RWPE1 (cell line): ENCODE data around the gene AKT3.
A peak's percentile ranks its signal among the peaks of the same experiment; 100 is the strongest.

Experiments used
- CTCF ChIA-PET: fragments of 350-600 bp; sonication (Branson Sonifier 250); formaldehyde crosslinking; extraction: SDS; loops from one replicate; lab custom pipeline; 2021; lab: Yijun Ruan, JAX
- POLR2A ChIA-PET: fragments of 400-600 bp; formaldehyde crosslinking; extraction: SDS; loops from one replicate; lab custom pipeline; 2020; ENCODE audit warnings: antibody characterized with exemption; ENCODE audit not compliant: low non-redundant PET; lab: Yijun Ruan, JAX
- DNase-seq: peaks from one replicate; pipeline ENCODE4 v3.0.0; 2012; ENCODE audit warnings: low spot score
- H3K27ac ChIP-seq: fragments of 450-650 bp; 2 replicates; pipeline ENCODE4 v1.5.1; 2017
- TF ChIP-seq, protein P1 (sequence below): fragments of 450-650 bp; conservative IDR thresholded peaks from 2 replicates; pipeline ENCODE4 v1.5.1; 2017; ENCODE audit warnings: low read depth, mild to moderate bottlenecking

The AKT3 gene

DNA sequence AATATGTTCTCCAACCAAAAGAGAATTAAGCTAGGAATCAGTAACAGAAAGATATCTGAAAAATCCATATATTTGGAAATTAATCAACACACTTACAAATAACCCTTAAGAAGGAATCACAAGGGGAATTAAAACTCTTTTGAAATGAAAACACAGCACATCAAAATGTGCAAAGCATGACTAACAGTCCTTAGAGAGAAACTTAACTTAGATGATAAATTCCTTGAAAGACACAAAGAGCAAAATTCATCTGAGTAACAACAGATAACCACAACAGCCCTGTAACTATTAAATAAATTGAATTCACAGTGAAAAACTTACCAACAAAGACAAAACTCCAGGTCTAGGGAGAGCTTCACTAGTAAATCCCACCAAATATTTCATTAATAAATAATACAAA lies 310.4 kb downstream of the AKT3 start:
- no peak overlapping the region for H3K27ac ChIP-seq
- ChIA-PET CTCF (no interaction called here), POLR2A (no interaction called here)
- TF ChIP-seq, protein P1, sequence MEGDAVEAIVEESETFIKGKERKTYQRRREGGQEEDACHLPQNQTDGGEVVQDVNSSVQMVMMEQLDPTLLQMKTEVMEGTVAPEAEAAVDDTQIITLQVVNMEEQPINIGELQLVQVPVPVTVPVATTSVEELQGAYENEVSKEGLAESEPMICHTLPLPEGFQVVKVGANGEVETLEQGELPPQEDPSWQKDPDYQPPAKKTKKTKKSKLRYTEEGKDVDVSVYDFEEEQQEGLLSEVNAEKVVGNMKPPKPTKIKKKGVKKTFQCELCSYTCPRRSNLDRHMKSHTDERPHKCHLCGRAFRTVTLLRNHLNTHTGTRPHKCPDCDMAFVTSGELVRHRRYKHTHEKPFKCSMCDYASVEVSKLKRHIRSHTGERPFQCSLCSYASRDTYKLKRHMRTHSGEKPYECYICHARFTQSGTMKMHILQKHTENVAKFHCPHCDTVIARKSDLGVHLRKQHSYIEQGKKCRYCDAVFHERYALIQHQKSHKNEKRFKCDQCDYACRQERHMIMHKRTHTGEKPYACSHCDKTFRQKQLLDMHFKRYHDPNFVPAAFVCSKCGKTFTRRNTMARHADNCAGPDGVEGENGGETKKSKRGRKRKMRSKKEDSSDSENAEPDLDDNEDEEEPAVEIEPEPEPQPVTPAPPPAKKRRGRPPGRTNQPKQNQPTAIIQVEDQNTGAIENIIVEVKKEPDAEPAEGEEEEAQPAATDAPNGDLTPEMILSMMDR = no peak
- DNase-seq = no peak

GRCh38 chr1:243535014-243535413 lies 315.0 kb downstream of the AKT3 start:
- CTCF ChIA-PET = interaction anchor here (0.6 to 0.7 kb wide), 3 partner anchors 34 to 841 kb away, joined by 3 read pairs; no protein-coding TSS in a partner anchor
- DNase-seq = no peak
- H3K27ac ChIP-seq = no peak overlapping the region
- TF ChIP-seq, protein P1 = no peak
- POLR2A ChIA-PET = no interaction called here

DNA sequence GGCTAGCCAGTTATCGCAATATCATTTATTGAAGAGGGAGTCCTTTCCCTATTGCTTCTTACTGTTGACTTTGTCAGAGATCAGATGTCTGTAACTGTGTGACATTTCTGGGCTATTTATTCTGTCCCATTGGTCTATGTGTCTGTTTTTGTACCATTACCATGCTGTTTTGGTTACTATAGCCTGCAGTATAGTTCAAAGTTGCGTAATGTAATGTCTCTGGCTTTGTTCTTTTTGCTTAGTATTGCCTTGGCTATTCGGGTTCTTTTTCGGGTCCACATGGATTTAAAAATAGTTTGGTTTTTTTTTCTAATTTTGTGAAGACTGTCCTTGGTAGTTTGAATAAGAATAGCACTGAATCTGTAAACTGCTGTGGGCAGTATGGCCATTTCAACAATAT lies 320.5 kb downstream of the AKT3 start:
- TF ChIP-seq, protein P1 = no peak
- CTCF ChIA-PET = no interaction called here
- POLR2A ChIA-PET = no interaction called here
- no peak overlapping the region for H3K27ac ChIP-seq
- no peak for DNase-seq

DNA sequence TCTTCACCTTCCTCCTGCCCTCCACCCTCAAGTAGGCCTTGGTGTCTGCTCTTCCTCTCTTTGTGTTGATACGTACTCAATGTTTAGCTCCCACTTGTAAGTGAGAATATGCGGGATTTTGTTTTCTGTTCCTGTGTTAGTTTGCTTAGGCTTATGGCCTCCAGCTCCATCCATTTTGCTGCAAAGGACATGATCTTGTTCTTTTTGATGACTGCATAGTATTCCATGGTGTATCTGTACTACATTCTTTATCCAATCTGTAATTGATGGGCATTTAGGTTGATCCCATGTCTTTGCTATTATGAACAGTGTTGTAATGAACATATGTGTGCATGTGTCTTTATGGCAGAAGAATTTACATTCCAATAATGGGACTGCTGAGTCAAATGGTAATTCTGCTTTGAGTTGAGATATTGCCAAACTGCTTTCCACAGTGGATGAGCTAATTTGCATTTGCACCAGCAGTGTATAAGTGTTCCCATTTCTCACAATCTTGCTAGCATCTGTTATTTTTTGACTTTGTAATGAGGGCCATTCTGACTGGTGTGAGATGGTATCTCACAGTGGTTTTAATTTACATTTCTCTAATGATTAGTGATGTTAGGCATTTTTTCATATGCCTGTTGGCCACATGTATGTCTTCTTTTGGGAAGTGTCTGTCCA lies 321.5 kb downstream of the AKT3 start:
- CTCF ChIA-PET = no interaction called here
- TF ChIP-seq, protein P1 = no peak
- no peak overlapping the region for H3K27ac ChIP-seq
- POLR2A ChIA-PET = no interaction called here
- no peak for DNase-seq

- H3K27ac ChIP-seq = no peak overlapping the region
- POLR2A ChIA-PET = no interaction called here
- CTCF ChIA-PET = interaction anchor here (0.6 kb wide), 1 partner anchor 10 kb away, joined by 3 read pairs; no protein-coding TSS in a partner anchor
- no peak for DNase-seq
- TF ChIP-seq, protein P1 = no peak
Observed at GRCh38 chr1:243526180-243526579, 323.9 kb downstream of the AKT3 start.

DNA sequence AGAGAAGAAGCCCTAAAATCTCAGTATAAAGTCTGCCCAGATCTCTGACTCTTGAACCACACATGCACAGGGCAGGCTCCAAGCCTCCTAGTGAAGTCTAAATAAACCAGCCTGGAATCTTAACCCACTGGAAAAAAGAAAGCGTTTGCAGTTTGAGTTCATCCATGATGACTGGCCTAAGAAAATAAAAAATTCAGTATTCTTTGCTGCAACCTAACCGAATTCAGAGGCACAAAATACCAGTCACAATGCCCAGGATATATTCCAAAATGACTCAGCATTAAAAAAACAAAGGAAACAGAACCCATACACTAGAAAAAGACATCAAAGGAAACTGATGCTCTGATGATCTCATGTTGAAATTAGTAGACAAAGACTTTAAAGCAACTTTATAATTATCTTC lies 325.0 kb downstream of the AKT3 start:
- TF ChIP-seq, protein P1 = no peak
- CTCF ChIA-PET = interaction anchor here (0.7 kb wide), 1 partner anchor 487 kb away, joined by 3 read pairs; no protein-coding TSS in a partner anchor
- DNase-seq = peak; percentile 17
- no peak overlapping the region for H3K27ac ChIP-seq
- POLR2A ChIA-PET = no interaction called here
